ENCODE measurements around the gene GRIP2. TPM values are rescaled to one million over a fixed set of nuclear protein-coding genes. Genes with fewer than 3 reads are reported as not detected.

GRIP2 gene
- total RNA-seq, 3 donors from 2014 or later (not counting 1 experiment from before 2014, with no cell fraction given): not detected

- H3K9me3 ChIP-seq (ENCODE audit: control insufficient read depth, insufficient read depth, low read length): no peaks in the 10 kb centered on the region
- H3K27ac Mint-ChIP-seq: no peak overlapping the region
- DNase-seq (no peak), ATAC-seq (no peak)
- no peak overlapping the region for H3K4me3 Mint-ChIP-seq
- H3K4me1 ChIP-seq (ENCODE audit: control insufficient read depth, insufficient read depth, low read length): no peaks in the 10 kb centered on the region
- H3K27me3 Mint-ChIP-seq (ENCODE audit: low read depth in 2 of 2): peaks cover 14 to 27% of the 10 kb centered on the region in 2 donors
- H3K27me3 ChIP-seq (ENCODE audit: control insufficient read depth, insufficient read depth, low read length): peaks cover 3% of the 10 kb centered on the region
- no peaks in the 10 kb centered on the region for H3K36me3 Mint-ChIP-seq
- no peaks in the 10 kb centered on the region for H3K4me1 Mint-ChIP-seq
- H3K9me3 Mint-ChIP-seq: no peaks in the 10 kb centered on the region
- no peak overlapping the region for H3K4me3 ChIP-seq (ENCODE audit: low read length)
- no peak for TF ChIP-seq CTCF (IDR thresholded peaks at IDR 0.05)
- no peaks in the 10 kb centered on the region for H3K36me3 ChIP-seq (ENCODE audit: control insufficient read depth, insufficient read depth, low read length)
- intact Hi-C loops (cut with micrococcal nuclease): no loop called here
- no peak overlapping the region for H3K27ac ChIP-seq (ENCODE audit: low read length)
- 70% methylated on average over 4 of the region's 4 CpGs for WGBS (ENCODE audit: insufficient coverage)
These were observed 3.3 kb upstream of the GRIP2 start for GRCh38 chr3:14543446-14543845.

DNA sequence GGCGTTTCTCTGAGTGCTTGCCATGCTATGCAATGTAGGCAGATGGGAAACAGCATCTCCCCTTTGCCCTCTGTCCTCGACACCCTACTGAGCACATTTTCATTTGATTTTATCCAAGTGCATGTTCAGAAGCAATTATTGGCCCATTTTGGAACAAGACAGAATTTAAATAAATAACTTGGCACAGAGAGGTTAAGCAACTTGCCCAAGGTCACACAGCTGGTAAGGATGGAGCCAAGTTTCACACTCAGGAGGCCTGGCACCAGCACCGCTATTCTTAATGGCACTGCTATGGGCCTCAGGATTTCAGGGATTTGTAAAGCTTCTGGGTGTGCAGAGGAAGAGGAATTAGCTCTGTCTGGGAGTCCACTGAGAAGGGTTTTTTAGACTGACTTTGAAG, 2.5 kb upstream of the GRIP2 start:
- no peak overlapping the region for H3K27ac Mint-ChIP-seq
- no peak for TF ChIP-seq CTCF (IDR thresholded peaks at IDR 0.05)
- Histone ChIP-seq H3K4me1 (ENCODE audit: control insufficient read depth, insufficient read depth, low read length) (no peaks in the 10 kb centered on the region), H3K4me3 (ENCODE audit: low read length) (no peak overlapping the region), H3K9me3 (ENCODE audit: control insufficient read depth, insufficient read depth, low read length) (no peaks in the 10 kb centered on the region), H3K27ac (ENCODE audit: low read length) (no peak overlapping the region), H3K36me3 (ENCODE audit: control insufficient read depth, insufficient read depth, low read length) (no peaks in the 10 kb centered on the region), H3K27me3 (ENCODE audit: control insufficient read depth, insufficient read depth, low read length) (peaks cover under 1% of the 10 kb centered on the region)
- DNase-seq (no peak), ATAC-seq (no peak)
- H3K4me1 Mint-ChIP-seq: no peaks in the 10 kb centered on the region
- no peaks in the 10 kb centered on the region for H3K9me3 Mint-ChIP-seq
- 80% methylated on average over 3 of the region's 3 CpGs for WGBS (ENCODE audit: insufficient coverage)
- H3K27me3 Mint-ChIP-seq (ENCODE audit: low read depth in 2 of 2): peaks cover 9 to 19% of the 10 kb centered on the region in 2 donors
- H3K36me3 Mint-ChIP-seq: no peaks in the 10 kb centered on the region
- intact Hi-C loops (cut with micrococcal nuclease): no loop called here
- no peak overlapping the region for H3K4me3 Mint-ChIP-seq

DNA sequence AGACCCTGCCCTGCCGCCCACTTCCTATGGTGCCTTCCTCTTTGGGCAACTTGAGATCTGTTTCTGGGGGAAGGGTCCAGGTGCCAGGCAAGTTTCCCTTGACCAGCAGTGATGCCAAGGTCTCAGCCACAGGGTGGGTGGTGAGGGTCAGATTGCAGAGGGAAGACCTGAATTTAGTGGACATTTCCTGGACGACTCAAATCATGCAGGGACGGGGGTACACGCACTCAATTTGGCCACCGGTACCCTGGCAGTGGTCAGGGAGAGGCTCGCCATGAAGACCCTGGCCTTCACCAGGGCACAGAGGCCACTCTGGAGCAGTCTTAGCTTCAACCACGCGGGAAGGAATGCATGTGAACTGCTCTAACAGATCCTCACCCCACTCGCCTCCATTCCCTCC, 1.5 kb upstream of the GRIP2 start:
- intact Hi-C loops (cut with micrococcal nuclease): no loop called here
- TF ChIP-seq CTCF (IDR thresholded peaks at IDR 0.05): no peak
- no peaks in the 10 kb centered on the region for H3K9me3 Mint-ChIP-seq
- H3K4me3 Mint-ChIP-seq: no peak overlapping the region
- Histone ChIP-seq H3K9me3 (ENCODE audit: control insufficient read depth, insufficient read depth, low read length) (no peaks in the 10 kb centered on the region), H3K27me3 (ENCODE audit: control insufficient read depth, insufficient read depth, low read length) (no peaks in the 10 kb centered on the region), H3K36me3 (ENCODE audit: control insufficient read depth, insufficient read depth, low read length) (no peaks in the 10 kb centered on the region), H3K4me3 (ENCODE audit: low read length) (no peak overlapping the region), H3K27ac (ENCODE audit: low read length) (no peak overlapping the region), H3K4me1 (ENCODE audit: control insufficient read depth, insufficient read depth, low read length) (no peaks in the 10 kb centered on the region)
- peaks cover 3 to 12% of the 10 kb centered on the region in 2 donors for H3K27me3 Mint-ChIP-seq (ENCODE audit: low read depth in 2 of 2)
- no peaks in the 10 kb centered on the region for H3K36me3 Mint-ChIP-seq
- no peak overlapping the region for H3K27ac Mint-ChIP-seq
- WGBS (ENCODE audit: insufficient coverage): 84% methylated on average over 9 of the region's 9 CpGs
- ATAC-seq: no peak
- no peak for DNase-seq
- H3K4me1 Mint-ChIP-seq: no peaks in the 10 kb centered on the region

- Mint-ChIP-seq H3K4me3 (no peak overlapping the region), H3K4me1 (no peaks in the 10 kb centered on the region), H3K9me3 (no peaks in the 10 kb centered on the region), H3K36me3 (no peaks in the 10 kb centered on the region), H3K27ac (no peak overlapping the region), H3K27me3 (ENCODE audit: low read depth in 2 of 2) (peaks cover 3 to 5% of the 10 kb centered on the region in 2 donors)
- no peaks in the 10 kb centered on the region for H3K27me3 ChIP-seq (ENCODE audit: control insufficient read depth, insufficient read depth, low read length)
- H3K36me3 ChIP-seq (ENCODE audit: control insufficient read depth, insufficient read depth, low read length): no peaks in the 10 kb centered on the region
- ATAC-seq: no peak
- 89% methylated on average over 6 of the region's 6 CpGs for WGBS (ENCODE audit: insufficient coverage)
- H3K4me1 ChIP-seq (ENCODE audit: control insufficient read depth, insufficient read depth, low read length): no peaks in the 10 kb centered on the region
- H3K9me3 ChIP-seq (ENCODE audit: control insufficient read depth, insufficient read depth, low read length): no peaks in the 10 kb centered on the region
- intact Hi-C loops (cut with micrococcal nuclease): no loop called here
- no peak overlapping the region for H3K27ac ChIP-seq (ENCODE audit: low read length)
- no peak overlapping the region for H3K4me3 ChIP-seq (ENCODE audit: low read length)
- DNase-seq: no peak
- no peak for TF ChIP-seq CTCF (IDR thresholded peaks at IDR 0.05)
These were observed 761 bp upstream of the GRIP2 start for GRCh38 chr3:14540821-14541385.

All from natural killer cell (primary cell).